KOPT-K1 (cell line): ENCODE results near the gene TVP23C.
"Not testable (repeated sequence)": the region's sequence is repeated elsewhere in the genome, so short reads cannot be mapped to it uniquely, and the experiment has no call there.

ENCODE experiments used
- H3K27ac ChIP-seq: fragments of 200-600 bp; sonication (generic); 2 replicates; pipeline ENCODE4 v1.5.1; 2016; ENCODE audit warnings: antibody characterized with exemption, mild to moderate bottlenecking, low read depth, low read length; ENCODE audit not compliant: poor library complexity, severe bottlenecking
- H3K36me3 ChIP-seq: fragments of 200-600 bp; sonication (generic); 2 replicates; pipeline ENCODE4 v1.5.1; 2017; ENCODE audit warnings: antibody characterized with exemption, mild to moderate bottlenecking, low read length, moderate library complexity; ENCODE audit not compliant: insufficient read depth
- H3K9me3 ChIP-seq: fragments of 200-600 bp; sonication (generic); 2 replicates; pipeline ENCODE4 v1.5.1; 2017; ENCODE audit warnings: antibody characterized with exemption, low read length, mild to moderate bottlenecking; ENCODE audit not compliant: insufficient read depth, poor library complexity, severe bottlenecking

TVP23C gene

DNA sequence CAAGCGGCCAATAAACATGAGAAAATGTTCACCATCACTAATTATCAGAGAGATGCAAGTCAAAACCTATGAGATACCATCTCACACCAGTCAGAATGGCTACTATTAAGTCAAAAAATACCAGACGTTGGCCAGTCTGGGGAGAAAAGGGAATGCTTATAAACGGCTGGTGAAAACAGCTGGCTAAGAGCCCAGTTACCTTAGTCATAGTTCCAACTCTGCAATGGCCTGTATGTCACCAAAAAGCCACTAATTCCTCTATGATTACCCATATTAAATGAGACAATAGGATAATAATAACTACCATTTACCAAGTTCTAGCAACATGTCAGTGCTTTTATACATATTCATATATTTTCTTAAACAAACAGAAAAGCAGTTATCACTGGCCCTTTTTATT lies 52.9 kb downstream of the TVP23C start:
- Histone ChIP-seq H3K36me3 (peaks cover 31% of the 10 kb centered on the region), H3K27ac (no peak overlapping the region), H3K9me3 (no peaks in the 10 kb centered on the region)

DNA sequence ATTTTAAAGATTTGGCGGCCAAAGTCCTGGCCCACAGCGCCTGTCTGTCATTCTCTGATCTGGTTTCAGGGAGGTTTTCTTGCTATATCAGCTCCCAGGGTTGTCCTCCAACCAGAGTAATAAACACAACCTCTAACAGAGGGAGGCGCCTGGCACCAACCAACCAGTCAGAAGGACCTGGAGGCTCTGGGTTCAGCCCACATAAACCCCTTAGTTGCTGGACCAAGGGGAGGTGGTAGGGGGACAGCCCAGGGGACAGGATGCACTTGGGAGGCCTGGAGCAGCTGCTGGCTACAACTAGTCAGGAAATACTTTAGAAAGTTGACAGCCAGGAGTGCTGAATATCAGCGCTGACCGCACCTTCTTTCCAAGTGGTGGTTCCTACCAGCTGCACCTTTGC lies 54.2 kb downstream of the TVP23C start:
- Histone ChIP-seq H3K27ac (no peak overlapping the region), H3K9me3 (no peaks in the 10 kb centered on the region), H3K36me3 (peaks cover 29% of the 10 kb centered on the region)

DNA sequence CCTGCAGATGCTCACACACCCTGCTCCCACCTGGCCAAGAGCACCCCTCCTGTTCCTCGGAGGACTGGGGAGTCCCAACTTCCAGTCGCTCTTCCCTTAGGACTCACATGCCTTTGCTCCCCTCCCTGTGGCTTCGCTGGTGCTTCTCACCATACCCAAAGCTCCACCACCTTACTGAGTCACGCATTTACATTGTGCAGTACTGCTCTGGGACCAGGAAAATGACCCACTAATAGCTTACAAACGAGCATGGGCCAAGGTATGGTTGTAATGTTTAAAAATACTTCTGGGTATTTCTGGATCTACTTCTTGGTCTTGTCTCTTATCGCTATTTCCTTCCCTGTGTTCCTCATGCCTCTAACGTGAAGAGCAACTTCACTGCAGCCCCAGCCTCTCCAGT lies 54.8 kb downstream of the TVP23C start:
- no peak overlapping the region for H3K27ac ChIP-seq
- H3K36me3 ChIP-seq, result peaks cover 23% of the 10 kb centered on the region
- no peaks in the 10 kb centered on the region for H3K9me3 ChIP-seq

DNA sequence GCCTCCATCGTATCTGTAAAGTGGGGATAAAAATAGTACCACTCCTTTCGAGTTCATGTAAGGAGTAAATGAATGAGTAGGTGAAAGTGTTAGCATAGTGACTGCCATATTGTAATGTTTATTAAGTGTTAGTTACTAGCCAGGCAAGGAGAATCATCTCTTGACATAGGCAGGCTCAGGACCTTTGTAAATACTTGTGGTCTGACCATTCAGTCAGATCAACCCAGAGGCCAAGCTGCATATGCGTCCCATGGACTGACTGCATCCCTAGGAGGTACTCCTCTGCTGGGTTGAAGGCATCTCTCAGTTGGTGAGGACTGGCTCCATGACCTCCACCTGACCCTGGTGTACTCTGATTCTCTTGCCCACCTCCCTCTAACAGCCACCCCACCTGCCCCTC lies 55.4 kb downstream of the TVP23C start:
- no peaks in the 10 kb centered on the region for H3K9me3 ChIP-seq
- H3K36me3 ChIP-seq, result peaks cover 17% of the 10 kb centered on the region
- no peak overlapping the region for H3K27ac ChIP-seq

DNA sequence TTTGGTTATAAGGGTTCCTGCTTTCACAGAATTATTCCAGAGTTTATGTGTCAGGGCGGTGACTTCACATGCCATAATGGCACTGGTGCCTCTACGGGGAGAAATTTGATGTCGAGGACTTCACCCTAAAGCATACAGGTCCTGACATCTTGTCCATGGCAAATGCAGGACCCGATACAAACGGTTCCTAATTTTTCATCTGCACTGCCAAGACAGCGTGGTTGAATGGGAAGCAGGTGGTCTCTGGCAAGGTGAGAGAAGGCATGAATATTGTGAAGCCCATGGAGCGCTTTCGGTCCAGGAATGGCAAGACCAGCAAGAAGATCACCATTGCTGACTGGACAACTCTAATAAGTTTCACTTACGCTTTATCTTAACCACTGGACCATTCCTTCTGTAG lies 56.3 kb downstream of the TVP23C start:
- H3K9me3 ChIP-seq, result no peaks in the 10 kb centered on the region
- H3K36me3 ChIP-seq, result peaks cover 20% of the 10 kb centered on the region
- no peak overlapping the region for H3K27ac ChIP-seq

DNA sequence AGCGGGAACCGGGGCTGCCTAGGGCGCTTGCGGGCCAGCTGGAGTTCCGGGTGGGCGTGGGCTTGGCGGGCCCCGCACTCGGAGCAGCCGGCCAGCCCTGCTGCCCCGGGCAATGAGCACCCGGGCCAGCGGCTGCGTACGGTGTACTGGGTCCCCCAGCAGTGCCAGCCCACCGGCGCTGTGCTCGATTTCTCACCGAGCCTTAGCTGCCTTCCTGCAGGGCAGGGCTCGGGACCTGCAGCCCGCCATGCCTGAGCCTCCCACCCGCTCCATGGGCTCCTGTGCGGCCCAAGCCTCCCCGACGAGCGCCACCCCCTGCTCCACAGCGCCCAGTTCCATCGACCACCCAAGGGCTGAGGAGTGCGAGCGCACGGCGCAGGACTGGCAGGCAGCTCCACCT lies 57.6 kb downstream of the TVP23C start:
- H3K9me3 ChIP-seq, H3K27ac ChIP-seq: not testable (repeated sequence)
- peaks cover 29% of the 10 kb centered on the region for H3K36me3 ChIP-seq

DNA sequence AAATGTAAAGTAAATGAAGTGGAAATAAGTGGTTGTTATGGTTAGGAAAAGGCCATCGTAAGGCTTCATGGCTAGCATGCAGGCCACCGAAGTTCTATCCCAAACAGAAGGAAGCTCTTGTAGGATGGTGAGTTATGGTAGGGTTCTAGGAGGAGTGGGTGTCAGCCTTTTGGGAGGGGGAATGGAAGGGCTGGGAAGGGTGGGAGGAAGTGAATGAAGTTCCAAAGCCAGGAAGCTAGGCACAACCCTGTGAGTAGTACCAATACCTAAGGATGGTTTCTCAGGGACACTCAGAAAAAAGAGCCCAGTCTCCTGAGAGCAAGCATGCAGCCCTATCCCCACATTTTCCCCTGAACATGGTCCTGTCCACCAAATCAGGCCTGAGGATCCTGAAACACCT lies 59.6 kb downstream of the TVP23C start:
- peaks cover 29% of the 10 kb centered on the region for H3K36me3 ChIP-seq
- no peaks in the 10 kb centered on the region for H3K9me3 ChIP-seq
- H3K27ac ChIP-seq, result no peak overlapping the region

DNA sequence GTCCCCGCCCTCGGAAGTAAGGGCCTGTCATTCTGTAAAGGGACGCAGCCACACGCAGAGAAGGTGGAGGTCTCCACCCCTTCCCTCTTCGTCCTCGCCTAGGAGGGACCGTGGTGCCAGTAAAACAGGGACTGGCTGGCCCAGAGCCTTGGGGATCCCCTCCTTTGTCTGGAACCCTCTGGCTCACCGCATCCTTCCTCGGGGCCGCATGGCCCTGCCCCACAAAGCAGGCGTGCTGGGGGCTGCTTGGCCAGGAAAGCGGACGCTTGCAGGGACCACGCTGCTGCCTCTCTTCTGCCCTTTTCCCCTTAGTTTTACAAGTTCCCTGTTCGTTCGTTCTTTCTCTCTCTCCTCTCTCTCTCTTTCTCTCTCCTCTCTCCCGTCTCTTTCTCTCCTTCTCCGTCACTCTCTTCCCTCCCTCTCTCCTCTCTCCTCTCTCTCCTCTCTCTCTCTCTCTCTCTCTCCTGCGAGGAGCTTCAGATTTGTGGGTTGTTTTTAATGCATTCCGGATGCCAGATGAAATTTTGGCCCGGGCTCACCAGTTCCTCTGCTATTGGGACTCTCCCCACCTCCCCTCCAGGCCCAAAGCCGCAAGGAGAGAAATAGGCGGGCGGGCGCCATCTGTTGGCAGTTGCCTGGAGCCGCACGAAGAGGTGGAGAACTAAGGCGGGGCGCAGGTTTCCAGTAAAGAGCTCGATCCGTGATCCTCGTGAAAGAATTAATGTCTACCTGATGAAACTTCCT lies 60.7 kb downstream of the TVP23C start:
- Histone ChIP-seq H3K27ac (no peak overlapping the region), H3K9me3 (no peaks in the 10 kb centered on the region), H3K36me3 (peaks cover 29% of the 10 kb centered on the region)

DNA sequence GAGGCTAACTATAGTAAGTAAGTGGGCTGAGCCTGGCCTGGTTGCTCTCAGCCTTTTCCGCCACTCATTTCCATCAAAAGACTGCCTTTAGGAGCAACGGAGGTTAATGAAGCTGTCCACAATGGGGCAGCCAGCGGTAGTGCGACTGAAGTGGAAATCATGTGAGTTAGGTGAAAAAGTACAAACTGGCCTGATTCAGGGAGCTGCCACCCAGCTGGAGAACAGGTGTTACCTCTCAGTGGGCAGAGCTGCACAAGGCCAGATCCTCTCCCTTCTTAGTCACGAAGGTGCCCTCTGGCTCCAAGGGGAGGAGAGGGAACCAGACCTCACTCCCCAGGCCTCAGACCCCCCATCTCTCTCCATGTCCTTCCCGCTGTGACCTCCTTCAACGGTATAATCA lies 61.5 kb downstream of the TVP23C start:
- Histone ChIP-seq H3K36me3 (peaks cover 26% of the 10 kb centered on the region), H3K27ac (no peak overlapping the region), H3K9me3 (no peaks in the 10 kb centered on the region)

DNA sequence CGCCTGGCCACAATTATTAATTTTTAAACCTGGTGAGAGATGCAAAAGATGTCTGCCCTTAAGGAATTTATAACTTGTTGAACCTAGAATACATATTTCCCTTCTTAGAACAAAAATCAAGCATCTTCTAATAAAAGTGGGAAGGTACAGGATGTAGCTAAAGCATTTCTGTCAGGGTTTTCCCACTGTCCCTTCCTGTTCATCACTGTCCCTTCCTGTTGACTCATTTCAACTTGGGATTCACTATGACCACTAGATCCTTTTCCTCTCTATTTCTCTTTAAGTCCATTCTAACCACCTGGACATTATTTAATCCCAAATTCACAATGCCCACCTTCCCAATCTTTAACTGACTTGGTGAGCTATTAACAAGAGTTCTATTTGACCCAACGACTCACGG lies 62.0 kb downstream of the TVP23C start:
- peaks cover 26% of the 10 kb centered on the region; the same call in 1 of the 2 replicates for H3K36me3 ChIP-seq
- no peak overlapping the region for H3K27ac ChIP-seq
- H3K9me3 ChIP-seq, result no peaks in the 10 kb centered on the region

DNA sequence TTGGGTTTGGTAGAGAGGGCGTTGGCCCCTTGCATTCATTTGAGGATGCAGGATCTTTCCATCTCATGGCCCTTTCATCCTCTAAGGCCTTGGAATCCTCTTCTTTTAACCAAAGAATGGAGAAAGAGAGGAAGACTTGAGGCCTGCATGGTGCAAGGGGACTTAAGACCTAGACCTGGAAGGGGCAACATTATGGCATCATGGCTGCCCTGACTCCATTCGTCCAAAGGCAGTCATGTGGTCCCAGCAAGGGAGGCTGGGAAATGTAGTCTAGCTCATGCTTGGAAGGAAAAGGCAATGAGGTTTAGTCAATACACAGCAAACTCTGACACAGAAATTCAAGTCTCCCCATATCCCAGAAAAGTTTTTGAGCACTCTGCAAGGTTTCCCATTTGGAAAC lies 65.2 kb downstream of the TVP23C start:
- Histone ChIP-seq H3K27ac (no peak overlapping the region), H3K9me3 (no peaks in the 10 kb centered on the region), H3K36me3 (peaks cover 31% of the 10 kb centered on the region; the same call in 1 of the 2 replicates)

DNA sequence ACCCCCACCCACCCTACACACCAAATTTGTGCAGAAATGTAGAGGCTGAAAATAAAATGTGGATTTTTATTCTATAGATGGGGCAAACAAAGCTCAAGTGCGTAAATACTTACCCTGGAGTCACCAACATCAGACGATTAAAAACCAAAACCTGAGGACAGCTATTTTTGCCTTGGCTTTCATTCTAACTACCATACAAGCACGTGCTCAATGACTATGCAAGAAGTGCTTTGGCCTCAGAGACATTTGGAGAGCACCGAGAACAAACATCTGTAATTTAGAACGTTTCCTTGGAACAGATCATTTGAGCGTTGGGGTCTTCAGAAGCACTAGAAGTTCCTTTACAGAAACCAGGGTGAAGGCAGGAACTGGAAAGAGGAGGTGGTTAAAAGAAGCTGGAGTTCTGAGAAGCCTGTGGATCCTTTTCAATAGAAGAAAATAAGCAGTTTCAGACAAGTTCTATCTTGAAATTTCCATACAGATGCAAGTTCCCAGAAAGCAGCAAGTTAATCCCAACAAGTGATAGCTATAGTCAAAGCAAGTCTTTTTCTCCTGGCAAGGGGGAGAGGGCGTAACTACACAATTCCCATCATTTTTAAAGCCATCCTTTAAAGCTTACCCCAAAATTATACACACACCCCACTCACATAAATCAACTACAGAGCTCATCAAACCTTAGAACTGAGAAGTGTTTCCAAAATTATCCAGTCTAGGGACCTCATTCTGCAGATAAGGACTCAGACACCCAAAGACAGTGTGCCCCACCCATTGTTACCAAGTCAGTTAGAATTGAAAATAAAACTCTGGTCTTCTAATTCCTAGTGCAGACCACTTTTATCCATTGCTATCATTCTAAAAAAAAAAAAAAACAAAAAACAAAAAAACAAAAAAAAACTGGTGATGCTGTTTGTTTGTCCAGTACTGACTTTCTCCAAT lies 66.3 kb downstream of the TVP23C start:
- Histone ChIP-seq H3K9me3 (no peaks in the 10 kb centered on the region), H3K36me3 (peaks cover 25% of the 10 kb centered on the region; the same call in 1 of the 2 replicates), H3K27ac (no peak overlapping the region)

DNA sequence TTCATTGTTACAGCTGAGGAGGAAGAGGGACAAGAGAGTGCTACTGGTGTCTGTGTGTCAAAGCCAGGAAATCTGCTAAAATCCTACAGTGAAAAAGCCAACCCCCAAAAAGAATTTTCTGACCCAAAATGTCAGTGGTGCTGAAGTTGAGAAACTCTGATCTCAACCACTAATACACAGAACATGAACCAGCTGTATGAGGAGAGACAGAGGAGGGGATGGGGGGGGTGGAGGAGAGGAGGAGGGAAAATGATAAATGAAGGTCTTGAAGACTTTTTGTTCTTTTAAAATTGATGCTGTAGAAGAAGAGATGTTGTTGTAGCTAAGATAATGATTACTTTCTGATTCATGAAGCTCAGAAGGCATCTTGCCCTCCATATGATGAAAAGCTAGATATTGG lies 68.5 kb downstream of the TVP23C start:
- Histone ChIP-seq H3K36me3 (peaks cover 12% of the 10 kb centered on the region; the same call in 1 of the 2 replicates), H3K27ac (no peak overlapping the region), H3K9me3 (no peaks in the 10 kb centered on the region)

DNA sequence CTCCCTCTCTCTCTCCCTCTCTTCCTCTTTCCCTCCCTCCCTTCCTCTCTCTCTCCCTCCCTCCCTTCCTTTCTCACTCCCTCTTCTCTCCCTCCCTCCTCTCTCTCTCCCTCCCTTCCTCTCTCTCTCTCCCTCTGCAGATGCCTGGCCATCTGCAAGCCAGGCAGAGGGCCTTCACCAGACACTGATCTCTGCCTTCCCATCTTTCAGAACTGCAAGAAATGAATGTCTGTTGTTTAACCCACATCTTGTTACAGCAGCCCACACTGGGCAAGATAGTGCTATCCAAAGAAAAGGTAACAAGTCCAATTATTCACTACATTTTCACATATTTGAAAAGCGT lies 69.6 kb downstream of the TVP23C start:
- Histone ChIP-seq H3K27ac (no peak overlapping the region), H3K9me3 (no peaks in the 10 kb centered on the region), H3K36me3 (peaks cover 12% of the 10 kb centered on the region; the same call in 1 of the 2 replicates)

DNA sequence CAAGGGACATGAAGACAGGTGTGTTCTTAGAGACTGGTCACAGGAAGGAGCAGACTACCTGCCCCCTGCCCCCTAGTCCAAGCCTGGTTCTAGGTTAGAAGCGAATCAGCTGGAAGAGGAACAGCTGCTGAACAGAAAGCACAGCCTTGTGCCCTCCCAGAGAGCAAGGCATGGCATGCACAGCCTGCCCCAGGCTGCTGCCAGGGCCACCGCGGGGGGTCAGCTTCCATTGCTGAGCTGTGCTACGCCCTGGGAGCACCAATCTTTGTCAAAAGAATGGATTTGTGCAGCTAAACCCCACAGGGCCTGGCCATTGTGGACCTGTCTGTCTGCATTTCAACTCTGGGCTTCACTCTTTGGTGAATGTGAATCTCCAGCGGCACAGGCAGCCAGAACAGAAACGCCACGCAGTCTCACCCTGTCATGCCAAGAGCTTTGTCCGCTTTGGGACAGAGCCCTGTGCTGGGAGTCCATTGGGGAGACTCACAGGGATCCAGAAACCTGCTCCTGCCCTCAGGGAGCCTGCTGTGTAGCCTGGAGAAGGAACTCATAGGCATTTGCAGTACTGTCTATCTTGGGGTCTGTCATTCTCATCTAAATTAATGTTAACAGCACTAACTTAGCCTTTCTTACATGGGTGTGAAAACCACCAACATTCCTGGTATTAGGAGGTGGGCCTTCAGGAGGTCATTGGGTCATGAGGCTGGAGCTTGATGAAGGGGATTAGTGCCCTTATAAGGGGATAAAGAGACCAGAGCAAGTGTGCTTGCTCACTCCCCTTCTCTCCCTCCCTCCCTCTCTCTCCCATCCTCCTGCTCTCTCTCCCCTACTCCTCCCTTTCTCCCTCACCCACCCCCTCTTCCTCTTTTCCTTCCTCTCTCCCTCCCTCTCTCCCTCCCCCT lies 70.2 kb downstream of the TVP23C start:
- H3K9me3 ChIP-seq, result no peaks in the 10 kb centered on the region
- peaks cover 12% of the 10 kb centered on the region; the same call in 1 of the 2 replicates for H3K36me3 ChIP-seq
- no peak overlapping the region for H3K27ac ChIP-seq
